Duodenal mucosa (tissue), 2 donors: ENCODE measurements around the gene YBEY.
"Not testable (repeated sequence)": the region's sequence is repeated elsewhere in the genome, so short reads cannot be mapped to it uniquely, and the experiment has no call there.

Source experiments
- H3K27ac ChIP-seq: one replicate; pipeline ENCODE4 v1.7.0; 2013; ENCODE audit warnings: low read depth, low read length
- H3K27me3 ChIP-seq, 2 donors: one replicate each; pipeline ENCODE4 v1.7.0; 2013; ENCODE audit warnings: low read length in 2 of 2, control low read depth in 1 of 2; ENCODE audit not compliant: insufficient read depth in 2 of 2, control insufficient read depth in 1 of 2
- H3K36me3 ChIP-seq, 2 donors: one replicate each; pipeline ENCODE4 v1.7.0; 2013; ENCODE audit warnings: low read length in 2 of 2, control low read depth in 1 of 2; ENCODE audit not compliant: insufficient read depth in 2 of 2, control insufficient read depth in 1 of 2
- H3K4me1 ChIP-seq, 2 donors: one replicate each; pipeline ENCODE4 v1.7.0; 2013; ENCODE audit warnings: low read length in 2 of 2, control low read depth in 1 of 2; ENCODE audit not compliant: insufficient read depth in 2 of 2, control insufficient read depth in 1 of 2
- H3K4me3 ChIP-seq, 2 donors: one replicate each; pipeline ENCODE4 v1.7.0; 2013; ENCODE audit warnings: low read length in 2 of 2, low read depth in 1 of 2
- H3K9ac ChIP-seq, 2 donors: one replicate each; pipeline ENCODE4 v1.7.0; 2013; ENCODE audit warnings: low read length in 2 of 2, low read depth in 1 of 2
- H3K9me3 ChIP-seq, 2 donors: one replicate each; pipeline ENCODE4 v1.7.0; 2013; ENCODE audit warnings: low read length in 2 of 2, control low read depth in 1 of 2; ENCODE audit not compliant: control insufficient read depth in 1 of 2

The YBEY gene

DNA sequence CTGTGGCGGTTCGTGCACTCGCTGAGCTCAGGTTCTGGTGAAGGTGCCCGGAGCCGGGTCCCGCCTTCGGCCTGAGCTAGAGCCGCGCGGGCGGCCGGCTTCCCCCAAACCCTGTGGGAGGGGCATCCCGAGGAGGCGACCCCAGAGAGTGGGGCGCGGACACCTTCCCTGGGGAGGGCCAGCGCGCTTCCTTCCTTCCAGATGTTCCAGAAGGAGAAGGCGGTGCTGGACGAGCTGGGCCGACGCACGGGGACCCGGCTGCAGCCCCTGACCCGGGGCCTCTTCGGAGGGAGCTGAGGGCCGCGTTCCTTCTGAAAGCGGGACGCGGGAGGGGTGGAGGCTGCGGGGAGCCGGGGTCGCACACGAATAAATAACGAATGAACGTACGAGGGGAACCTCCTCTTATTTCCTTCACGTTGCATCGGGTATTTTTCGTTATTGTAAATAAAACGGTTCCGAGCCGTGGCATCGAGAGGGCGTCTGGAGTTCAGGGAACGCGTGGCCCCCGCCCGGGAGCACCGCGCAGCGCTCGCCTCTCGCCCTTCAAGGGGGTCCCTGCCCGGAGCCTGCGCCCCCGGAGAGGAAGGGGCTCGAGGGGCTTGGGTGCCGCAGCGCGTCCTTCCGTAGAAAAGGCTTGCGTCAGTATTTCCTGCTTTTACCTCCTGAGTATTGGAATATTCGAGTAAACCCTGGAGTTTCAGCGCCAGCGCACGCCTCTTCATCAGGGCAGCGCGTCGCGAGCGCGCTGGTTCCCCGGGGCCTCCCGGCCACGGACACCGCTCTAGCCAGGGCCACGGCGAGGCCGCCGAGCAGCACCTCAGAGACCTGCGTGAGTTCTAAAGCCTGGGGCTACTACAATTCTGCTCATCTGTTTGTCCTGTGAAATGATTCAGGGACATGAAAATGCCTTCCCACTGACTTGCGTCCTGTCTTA, 11.5 kb downstream of the YBEY start:
- H3K9ac ChIP-seq: peak overlapping the region in 1 of 2 donors; percentile 42
- peaks cover 0 to 4% of the 10 kb centered on the region in 2 donors for H3K4me1 ChIP-seq
- H3K36me3 ChIP-seq: peaks cover 0 to 11% of the 10 kb centered on the region in 2 donors
- H3K4me3 ChIP-seq: peak overlapping the region; percentile 54 to 62
- H3K27ac ChIP-seq: no peak overlapping the region
- H3K9me3 ChIP-seq: no peaks in the 10 kb centered on the region
- no peaks in the 10 kb centered on the region for H3K27me3 ChIP-seq

DNA sequence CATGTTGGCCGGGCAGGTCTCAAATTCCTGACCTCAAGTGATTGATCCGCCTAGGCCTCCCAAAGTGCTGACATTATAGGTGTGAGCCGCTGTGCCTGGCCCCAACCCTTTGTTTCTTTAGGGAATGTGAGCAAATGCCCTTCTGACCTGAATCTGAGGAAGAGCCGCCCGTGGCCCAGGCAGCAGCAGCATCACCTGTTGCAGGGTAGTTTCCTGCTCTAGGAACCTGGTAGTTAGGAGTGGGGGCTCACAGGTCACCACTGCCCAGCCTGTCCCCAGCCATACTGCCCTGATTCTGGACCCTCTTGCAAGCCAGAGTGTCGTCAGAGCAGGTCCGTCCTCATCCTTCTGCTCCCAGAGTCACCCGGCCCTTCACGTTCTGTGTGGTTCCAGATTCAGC, 13.0 kb downstream of the YBEY start:
- Histone ChIP-seq H3K27me3 (no peaks in the 10 kb centered on the region), H3K36me3 (peaks cover 0 to 11% of the 10 kb centered on the region in 2 donors), H3K27ac (no peak overlapping the region), H3K4me1 (peaks cover 0 to 4% of the 10 kb centered on the region in 2 donors), H3K4me3 (no peak overlapping the region), H3K9ac (no peak overlapping the region), H3K9me3 (no peaks in the 10 kb centered on the region)

DNA sequence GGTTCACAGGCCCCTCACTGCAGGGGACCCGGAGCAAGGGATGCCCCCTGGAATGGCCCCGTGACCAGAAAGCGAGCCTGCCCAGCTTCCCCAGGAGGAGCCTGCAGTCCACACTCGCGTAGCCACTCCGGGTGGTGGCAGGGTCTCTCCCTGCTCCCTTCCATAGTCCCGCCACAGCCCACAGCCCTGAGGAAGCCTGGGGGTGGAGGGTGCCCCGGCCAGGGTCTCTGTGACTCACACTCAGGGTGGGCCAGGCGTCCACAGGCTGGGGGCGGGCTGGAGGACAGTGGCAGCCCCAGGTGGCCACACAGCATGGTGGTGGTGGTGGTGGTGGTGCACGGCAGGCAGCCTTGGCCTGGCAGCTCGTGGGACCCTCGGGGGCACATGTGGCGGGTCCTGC, 15.6 kb downstream of the YBEY start:
- Histone ChIP-seq H3K9ac (no peak overlapping the region), H3K36me3 (peaks cover 0 to 19% of the 10 kb centered on the region in 2 donors), H3K27ac (no peak overlapping the region), H3K4me1 (peaks cover 0 to 4% of the 10 kb centered on the region in 2 donors), H3K4me3 (no peak overlapping the region), H3K27me3 (no peaks in the 10 kb centered on the region), H3K9me3 (no peaks in the 10 kb centered on the region)

DNA sequence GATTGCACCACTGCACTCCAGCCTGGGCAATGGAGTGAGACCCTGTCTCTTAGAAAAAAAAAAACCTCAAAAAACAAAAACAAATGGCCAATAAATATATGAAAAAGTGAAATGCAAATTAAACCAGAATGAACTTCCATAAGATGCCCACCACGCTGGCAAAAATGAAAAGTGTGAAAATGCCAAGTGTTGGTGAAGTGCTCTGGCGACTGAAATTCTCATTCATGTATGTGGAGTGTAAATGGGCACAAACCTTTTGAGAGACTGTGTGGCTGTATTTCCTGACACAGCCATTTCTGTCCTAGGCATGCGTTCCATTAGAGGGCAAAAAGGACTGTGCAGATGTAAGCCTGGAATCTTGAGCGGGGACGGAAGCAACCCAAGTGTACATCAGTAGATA, 18.3 kb downstream of the YBEY start:
- H3K4me1 ChIP-seq: no peaks in the 10 kb centered on the region
- H3K27ac ChIP-seq: no peak overlapping the region
- H3K4me3 ChIP-seq: no peak overlapping the region
- no peaks in the 10 kb centered on the region for H3K27me3 ChIP-seq
- peaks cover 0 to 31% of the 10 kb centered on the region in 2 donors for H3K36me3 ChIP-seq
- H3K9me3 ChIP-seq: no peaks in the 10 kb centered on the region
- H3K9ac ChIP-seq: no peak overlapping the region

DNA sequence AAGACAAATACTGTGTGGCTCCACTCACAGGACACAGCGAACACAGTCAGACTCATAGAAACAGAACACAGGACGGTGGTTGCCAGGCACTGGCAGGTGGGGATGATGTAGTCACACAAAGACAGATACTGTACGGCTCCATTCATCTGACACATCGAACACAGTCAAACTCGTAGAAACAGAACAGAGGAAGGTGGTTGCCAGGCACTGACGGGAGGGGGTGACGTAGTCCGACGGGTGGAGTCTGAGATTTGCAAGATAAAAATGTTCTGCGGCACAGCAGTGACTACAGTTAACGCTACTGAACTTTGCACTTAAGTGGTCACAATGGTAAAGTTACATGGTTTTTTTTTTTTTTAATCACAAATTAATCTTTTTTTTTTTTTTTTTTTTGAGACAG, 18.8 kb downstream of the YBEY start:
- Histone ChIP-seq H3K36me3 (peaks cover 0 to 30% of the 10 kb centered on the region in 2 donors), H3K27me3 (no peaks in the 10 kb centered on the region), H3K9me3 (no peaks in the 10 kb centered on the region), H3K9ac (no peak overlapping the region), H3K4me3 (no peak overlapping the region), H3K27ac (no peak overlapping the region), H3K4me1 (no peaks in the 10 kb centered on the region)

DNA sequence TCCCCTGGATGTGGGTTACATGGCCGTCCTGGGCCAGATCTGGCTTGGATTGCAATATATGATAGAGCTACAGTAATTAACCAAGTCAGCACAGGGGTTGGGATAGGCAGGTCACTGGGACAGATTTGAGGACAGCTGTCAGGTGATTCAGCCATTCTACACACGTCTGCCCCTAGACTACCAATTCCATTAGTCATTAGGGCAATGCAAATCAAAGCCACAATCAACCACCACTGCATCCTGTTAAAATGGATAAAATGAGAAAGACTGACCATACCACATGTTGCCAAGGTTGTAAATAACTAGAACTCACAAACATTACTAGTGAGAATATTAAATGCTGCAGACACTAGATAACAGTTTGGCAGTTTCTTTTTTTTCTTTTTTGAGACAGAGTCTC, 21.5 kb downstream of the YBEY start:
- Histone ChIP-seq H3K4me1 (no peaks in the 10 kb centered on the region), H3K4me3 (no peak overlapping the region), H3K9me3 (no peaks in the 10 kb centered on the region), H3K36me3 (peaks cover 0 to 25% of the 10 kb centered on the region in 2 donors), H3K27me3 (no peaks in the 10 kb centered on the region), H3K27ac (no peak overlapping the region), H3K9ac (no peak overlapping the region)

DNA sequence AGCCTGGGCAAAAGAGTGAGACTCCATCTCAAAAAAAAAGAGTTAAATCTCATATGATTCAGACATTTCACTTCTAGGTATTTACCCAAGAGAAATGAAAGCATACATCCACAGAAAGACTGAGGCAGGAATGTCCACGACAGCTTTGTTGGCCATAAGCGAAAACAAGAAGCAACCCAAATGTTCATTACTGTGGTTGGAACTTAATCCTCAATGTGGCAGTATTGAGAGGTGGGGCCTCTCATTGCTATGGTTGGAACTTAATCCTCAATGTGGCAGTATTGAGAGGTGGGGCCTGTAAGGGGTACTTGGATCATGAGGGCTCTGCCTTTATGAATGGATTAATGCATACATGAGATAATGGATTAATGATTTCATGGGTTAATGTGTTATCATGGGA, 22.3 kb downstream of the YBEY start:
- H3K4me1 ChIP-seq: no peaks in the 10 kb centered on the region
- no peaks in the 10 kb centered on the region for H3K27me3 ChIP-seq
- H3K36me3 ChIP-seq: peaks cover 0 to 25% of the 10 kb centered on the region in 2 donors
- H3K9me3 ChIP-seq: no peaks in the 10 kb centered on the region
- no peak overlapping the region for H3K9ac ChIP-seq
- no peak overlapping the region for H3K4me3 ChIP-seq
- H3K27ac ChIP-seq: no peak overlapping the region

DNA sequence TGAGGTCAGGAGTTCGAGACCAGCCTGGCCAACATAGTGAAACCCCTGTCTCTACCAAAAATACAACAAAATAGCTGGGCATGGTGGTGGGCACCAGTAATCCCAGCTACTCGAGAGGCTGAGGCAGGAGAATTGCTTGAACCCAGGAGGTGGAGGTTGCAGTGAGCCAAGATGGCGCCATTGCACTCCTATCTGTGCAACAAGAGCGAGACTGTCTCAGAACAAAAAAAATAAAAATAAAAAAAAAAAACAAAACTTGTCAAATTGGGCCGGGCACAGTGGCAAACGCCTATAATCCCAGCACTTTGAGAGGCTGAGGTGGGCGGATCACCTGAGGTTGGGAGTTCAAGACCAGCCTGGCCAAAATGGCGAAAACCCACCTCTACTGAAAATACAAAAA, 24.1 kb downstream of the YBEY start:
- not testable (repeated sequence) for H3K27me3 ChIP-seq, H3K27ac ChIP-seq, H3K9me3 ChIP-seq, H3K9ac ChIP-seq, H3K4me1 ChIP-seq, H3K4me3 ChIP-seq
- H3K36me3 ChIP-seq: peaks cover 0 to 17% of the 10 kb centered on the region in 2 donors

DNA sequence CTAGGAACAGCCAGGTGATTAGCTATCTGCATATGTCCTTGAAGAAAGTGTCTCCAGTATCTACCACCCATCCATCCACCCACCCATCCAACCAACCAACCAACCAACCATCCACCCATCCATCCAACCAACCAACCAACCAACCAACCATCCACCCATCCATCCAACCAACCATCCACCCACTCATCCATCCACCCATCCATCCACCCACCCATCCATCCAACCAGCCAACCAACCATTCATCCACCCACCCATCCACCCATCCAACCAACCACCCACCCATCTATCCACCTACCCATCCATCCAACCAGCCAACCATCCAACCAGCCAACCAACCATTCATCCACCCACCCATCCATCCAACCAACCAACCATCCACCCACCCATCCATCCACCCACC, 25.4 kb downstream of the YBEY start:
- no peaks in the 10 kb centered on the region for H3K9me3 ChIP-seq
- H3K27me3 ChIP-seq: no peaks in the 10 kb centered on the region
- H3K9ac ChIP-seq: no peak overlapping the region
- peaks cover 0 to 17% of the 10 kb centered on the region in 2 donors for H3K36me3 ChIP-seq
- H3K4me1 ChIP-seq: no peaks in the 10 kb centered on the region
- H3K27ac ChIP-seq: no peak overlapping the region
- no peak overlapping the region for H3K4me3 ChIP-seq

DNA sequence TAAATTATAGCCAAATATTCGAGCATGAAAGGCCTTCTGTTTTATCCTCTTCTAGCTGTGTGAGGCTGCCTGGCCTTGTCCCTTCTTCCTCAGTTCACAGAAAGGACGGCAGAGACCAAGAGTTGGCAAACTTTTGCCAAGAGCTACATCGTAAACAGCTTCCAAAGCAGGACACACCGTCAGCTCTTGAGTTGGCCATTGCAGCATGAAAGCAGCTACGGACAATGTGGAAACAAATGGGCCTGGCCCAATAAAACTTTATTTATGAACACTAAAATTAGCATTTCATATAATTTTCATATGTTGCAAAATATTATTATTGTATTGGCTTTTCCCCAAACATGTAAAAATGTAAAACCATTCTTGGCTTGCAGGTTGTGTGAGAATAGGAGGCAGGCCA, 26.8 kb downstream of the YBEY start:
- H3K27me3 ChIP-seq: no peaks in the 10 kb centered on the region
- H3K4me1 ChIP-seq: no peaks in the 10 kb centered on the region
- H3K4me3 ChIP-seq: no peak overlapping the region
- H3K9ac ChIP-seq: no peak overlapping the region
- no peaks in the 10 kb centered on the region for H3K9me3 ChIP-seq
- peaks cover 0 to 9% of the 10 kb centered on the region in 2 donors for H3K36me3 ChIP-seq
- H3K27ac ChIP-seq: no peak overlapping the region
